Adrenal gland (tissue), 5 donors: ENCODE data around the gene CTDSP1.

ENCODE experiments used
- POLR2A ChIP-seq, 2 donors: fragments of 450-650 bp; IDR thresholded peaks; one replicate each; pipeline ENCODE4 v1.6.1; 2017; ENCODE audit warnings: antibody characterized with exemption in 2 of 2, mild to moderate bottlenecking in 2 of 2, moderate library complexity in 1 of 2
- TF ChIP-seq, protein P1 (sequence below), 6 experiments: fragments of 450-650 bp in 4 of 6; fragments of 200-600 bp in 2 of 6; sonication (generic) in 1 of 6; IDR thresholded peaks; 1 replicate in 5 of 6; 2 replicates in 1 of 6; pipeline versions ENCODE4 v1.5.1 to v1.8.0; 2016 to 2021; ENCODE audit warnings: antibody characterized with exemption in 6 of 6, mild to moderate bottlenecking in 2 of 6, moderate library complexity in 1 of 6
- donor health status: DM: no; HTN: no; CAD: no.

- TF ChIP-seq, protein P1, sequence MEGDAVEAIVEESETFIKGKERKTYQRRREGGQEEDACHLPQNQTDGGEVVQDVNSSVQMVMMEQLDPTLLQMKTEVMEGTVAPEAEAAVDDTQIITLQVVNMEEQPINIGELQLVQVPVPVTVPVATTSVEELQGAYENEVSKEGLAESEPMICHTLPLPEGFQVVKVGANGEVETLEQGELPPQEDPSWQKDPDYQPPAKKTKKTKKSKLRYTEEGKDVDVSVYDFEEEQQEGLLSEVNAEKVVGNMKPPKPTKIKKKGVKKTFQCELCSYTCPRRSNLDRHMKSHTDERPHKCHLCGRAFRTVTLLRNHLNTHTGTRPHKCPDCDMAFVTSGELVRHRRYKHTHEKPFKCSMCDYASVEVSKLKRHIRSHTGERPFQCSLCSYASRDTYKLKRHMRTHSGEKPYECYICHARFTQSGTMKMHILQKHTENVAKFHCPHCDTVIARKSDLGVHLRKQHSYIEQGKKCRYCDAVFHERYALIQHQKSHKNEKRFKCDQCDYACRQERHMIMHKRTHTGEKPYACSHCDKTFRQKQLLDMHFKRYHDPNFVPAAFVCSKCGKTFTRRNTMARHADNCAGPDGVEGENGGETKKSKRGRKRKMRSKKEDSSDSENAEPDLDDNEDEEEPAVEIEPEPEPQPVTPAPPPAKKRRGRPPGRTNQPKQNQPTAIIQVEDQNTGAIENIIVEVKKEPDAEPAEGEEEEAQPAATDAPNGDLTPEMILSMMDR (IDR thresholded peaks at IDR 0.05), result peak in 1 of 6 experiments; percentile 5
- TF ChIP-seq POLR2A (IDR thresholded peaks at IDR 0.05), result no peak
Measured at GRCh38 chr2:218405746-218406208, 6.1 kb downstream of the CTDSP1 start.
